ENCODE data around the gene PLPPR3. TPM values are rescaled to one million over a fixed set of nuclear protein-coding genes. Genes with fewer than 3 reads are reported as not detected.

The PLPPR3 gene
- total RNA-seq, 1 donor from 2014 or later = 5.4 TPM

DNA sequence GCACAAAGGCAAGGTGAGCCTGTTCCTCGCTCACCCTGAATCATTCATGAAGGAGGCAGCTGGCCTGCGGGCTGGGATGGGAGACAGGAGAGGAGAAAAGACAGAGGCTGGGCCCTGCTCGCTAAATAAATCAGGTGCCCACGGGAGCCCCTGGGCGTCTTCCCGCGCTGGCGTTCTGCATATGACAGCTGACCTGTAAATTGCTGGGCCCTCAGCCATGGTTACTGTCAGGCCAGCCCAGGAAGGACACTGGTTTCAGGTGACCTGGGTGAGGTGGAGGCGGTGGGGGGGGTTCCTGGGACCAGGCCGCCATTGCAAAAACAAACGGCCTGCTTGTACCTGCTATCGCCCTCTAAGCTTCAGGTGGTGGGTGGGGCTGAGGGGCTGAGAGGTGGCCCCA lies 27.9 kb downstream of the PLPPR3 start:
- Mint-ChIP-seq H3K4me1 (ENCODE audit: low read depth) (peaks cover 25% of the 10 kb centered on the region), H3K4me3 (ENCODE audit: unreplicated experiment) (no peak overlapping the region), H3K36me3 (ENCODE audit: low read depth) (no peaks in the 10 kb centered on the region), H3K27me3 (ENCODE audit: low read depth) (no peaks in the 10 kb centered on the region), H3K9me3 (ENCODE audit: low read depth) (no peaks in the 10 kb centered on the region), H3K27ac (ENCODE audit: unreplicated experiment) (no peak overlapping the region)
- TF ChIP-seq, protein P1, sequence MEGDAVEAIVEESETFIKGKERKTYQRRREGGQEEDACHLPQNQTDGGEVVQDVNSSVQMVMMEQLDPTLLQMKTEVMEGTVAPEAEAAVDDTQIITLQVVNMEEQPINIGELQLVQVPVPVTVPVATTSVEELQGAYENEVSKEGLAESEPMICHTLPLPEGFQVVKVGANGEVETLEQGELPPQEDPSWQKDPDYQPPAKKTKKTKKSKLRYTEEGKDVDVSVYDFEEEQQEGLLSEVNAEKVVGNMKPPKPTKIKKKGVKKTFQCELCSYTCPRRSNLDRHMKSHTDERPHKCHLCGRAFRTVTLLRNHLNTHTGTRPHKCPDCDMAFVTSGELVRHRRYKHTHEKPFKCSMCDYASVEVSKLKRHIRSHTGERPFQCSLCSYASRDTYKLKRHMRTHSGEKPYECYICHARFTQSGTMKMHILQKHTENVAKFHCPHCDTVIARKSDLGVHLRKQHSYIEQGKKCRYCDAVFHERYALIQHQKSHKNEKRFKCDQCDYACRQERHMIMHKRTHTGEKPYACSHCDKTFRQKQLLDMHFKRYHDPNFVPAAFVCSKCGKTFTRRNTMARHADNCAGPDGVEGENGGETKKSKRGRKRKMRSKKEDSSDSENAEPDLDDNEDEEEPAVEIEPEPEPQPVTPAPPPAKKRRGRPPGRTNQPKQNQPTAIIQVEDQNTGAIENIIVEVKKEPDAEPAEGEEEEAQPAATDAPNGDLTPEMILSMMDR (IDR thresholded peaks at IDR 0.05) = no peak
- DNase-seq (ENCODE audit: low spot score) = peak; percentile 87

DNA sequence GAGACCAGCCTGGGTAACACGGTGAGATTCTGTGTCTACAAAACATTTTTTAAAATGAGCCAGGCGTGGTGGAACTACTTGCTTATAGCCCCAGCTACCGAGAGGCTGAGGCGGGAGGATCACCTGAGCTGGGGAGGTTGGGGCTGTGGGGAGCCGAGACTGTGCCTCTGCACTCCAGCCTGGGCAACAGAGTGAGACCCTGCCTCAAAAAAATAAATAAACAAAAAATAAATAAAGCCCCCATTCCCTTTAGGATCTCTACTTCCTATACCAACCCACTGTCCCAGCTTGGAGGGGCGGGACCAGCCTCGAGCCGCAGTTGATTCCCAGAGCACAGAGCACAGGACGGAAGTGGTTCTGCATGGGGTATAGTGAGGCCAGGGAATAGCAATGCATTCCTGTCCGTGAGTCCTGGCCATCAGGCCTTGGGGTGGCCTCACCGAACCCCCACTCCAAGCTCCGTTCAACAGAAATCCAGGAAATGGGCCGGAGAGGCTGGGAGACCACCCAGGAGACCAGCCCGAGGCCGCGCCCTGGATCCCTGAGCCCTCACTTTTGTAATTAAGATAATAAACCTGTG lies 29.4 kb downstream of the PLPPR3 start:
- Mint-ChIP-seq H3K27ac (ENCODE audit: unreplicated experiment) (no peak overlapping the region), H3K9me3 (ENCODE audit: low read depth) (no peaks in the 10 kb centered on the region), H3K36me3 (ENCODE audit: low read depth) (no peaks in the 10 kb centered on the region), H3K27me3 (ENCODE audit: low read depth) (no peaks in the 10 kb centered on the region), H3K4me1 (ENCODE audit: low read depth) (peaks cover 26% of the 10 kb centered on the region), H3K4me3 (ENCODE audit: unreplicated experiment) (no peak overlapping the region)
- TF ChIP-seq, protein P1 (IDR thresholded peaks at IDR 0.05) = no peak
- DNase-seq (ENCODE audit: low spot score) = no peak

DNA sequence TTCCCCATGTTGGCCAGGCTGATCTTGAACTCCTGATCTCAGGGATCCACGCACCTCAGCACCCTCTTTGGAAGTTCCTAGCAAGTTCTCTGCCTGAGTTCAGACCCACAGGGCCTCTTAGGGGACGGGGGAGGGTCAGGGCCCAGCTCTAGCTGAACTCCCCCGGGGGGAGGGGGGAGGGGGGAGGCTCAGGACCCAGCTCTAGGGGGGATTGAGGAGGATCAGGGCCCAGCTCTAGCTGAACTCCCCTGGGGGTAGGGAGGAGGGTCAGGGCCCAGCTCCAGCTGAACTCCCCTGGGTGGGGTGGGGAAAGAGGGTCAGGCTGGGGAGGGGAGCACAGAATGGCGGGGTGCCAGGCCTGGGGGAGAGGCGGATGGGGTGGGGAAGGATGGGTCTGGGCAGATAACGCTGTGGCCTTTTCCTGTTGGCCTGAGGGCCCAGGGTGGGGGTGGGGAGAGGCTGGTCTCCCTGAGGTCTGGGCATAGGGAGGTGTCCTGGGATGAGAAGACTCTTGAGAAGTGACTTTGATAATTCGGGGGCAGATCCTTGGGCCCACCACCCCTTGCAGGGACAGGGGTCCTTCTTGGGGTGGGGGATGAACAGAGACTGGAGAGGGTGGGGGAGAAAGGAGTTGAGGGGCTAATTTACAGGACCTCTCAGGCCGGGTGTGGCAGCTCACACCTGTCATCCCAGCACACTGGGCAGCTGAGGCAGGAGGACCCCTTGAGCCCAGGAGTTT lies 30.0 kb downstream of the PLPPR3 start:
- H3K36me3 Mint-ChIP-seq (ENCODE audit: low read depth) = no peaks in the 10 kb centered on the region

DNA sequence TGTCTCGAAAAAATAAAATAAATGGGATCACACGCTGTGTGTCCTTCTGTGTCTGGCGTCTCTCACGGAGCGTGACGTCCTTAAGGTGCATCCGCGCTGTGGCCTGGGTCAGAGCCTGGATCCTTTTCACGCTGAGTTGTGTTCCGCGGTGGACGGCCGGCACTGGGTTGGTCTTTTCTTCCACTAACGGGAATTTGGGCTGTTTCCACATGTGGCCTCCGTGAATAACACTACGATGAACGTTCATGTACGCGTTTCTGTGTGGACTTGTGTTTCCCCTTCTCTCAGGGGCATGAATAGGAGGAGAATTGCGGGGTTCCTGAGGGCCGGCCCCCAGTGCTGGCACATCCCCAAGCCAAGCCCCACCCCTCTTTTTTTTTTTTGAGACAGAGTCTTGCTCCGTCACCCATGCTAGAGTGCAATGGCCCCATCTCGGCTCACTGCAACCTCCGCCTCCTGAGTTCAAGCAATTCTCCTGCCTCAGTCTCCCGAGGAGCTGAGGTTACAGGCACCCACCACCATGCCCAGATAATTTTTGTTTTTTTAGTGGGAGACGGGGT lies 30.7 kb downstream of the PLPPR3 start:
- Mint-ChIP-seq H3K4me3 (ENCODE audit: unreplicated experiment) (no peak overlapping the region), H3K27me3 (ENCODE audit: low read depth) (no peaks in the 10 kb centered on the region), H3K36me3 (ENCODE audit: low read depth) (no peaks in the 10 kb centered on the region), H3K27ac (ENCODE audit: unreplicated experiment) (peak overlapping the region; percentile 27), H3K4me1 (ENCODE audit: low read depth) (peaks cover 22% of the 10 kb centered on the region), H3K9me3 (ENCODE audit: low read depth) (no peaks in the 10 kb centered on the region)
- TF ChIP-seq, protein P1 (IDR thresholded peaks at IDR 0.05) = no peak
- DNase-seq (ENCODE audit: low spot score) = no peak

More for the DNA sequence above, 30.0 kb downstream of the PLPPR3 start:
- peaks cover 25% of the 10 kb centered on the region for H3K4me1 Mint-ChIP-seq (ENCODE audit: low read depth)
- H3K9me3 Mint-ChIP-seq (ENCODE audit: low read depth) = no peaks in the 10 kb centered on the region
- TF ChIP-seq, protein P1 (IDR thresholded peaks at IDR 0.05) = no peak
- no peak overlapping the region for H3K4me3 Mint-ChIP-seq (ENCODE audit: unreplicated experiment)
- H3K27ac Mint-ChIP-seq (ENCODE audit: unreplicated experiment) = no peak overlapping the region
- no peaks in the 10 kb centered on the region for H3K27me3 Mint-ChIP-seq (ENCODE audit: low read depth)
- DNase-seq (ENCODE audit: low spot score) = peak; percentile 59

DNA sequence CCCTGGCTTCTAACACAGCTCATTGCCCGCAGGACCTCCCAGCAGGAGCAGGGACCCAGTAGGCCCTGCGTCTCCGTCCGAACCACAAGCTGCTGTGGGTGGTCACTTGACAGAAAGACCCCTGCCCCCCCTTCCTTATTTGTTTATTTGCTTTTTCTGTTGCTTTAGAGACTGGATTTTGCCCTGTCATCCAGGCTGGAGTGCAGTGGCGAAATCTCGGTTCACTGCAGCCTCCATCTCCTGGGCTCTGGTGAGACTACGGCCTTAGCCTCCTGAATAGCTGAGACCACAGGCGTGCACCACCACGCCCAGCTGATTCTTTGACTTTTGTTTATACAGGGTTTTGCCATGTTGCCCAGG lies 32.1 kb downstream of the PLPPR3 start:
- H3K27ac Mint-ChIP-seq (ENCODE audit: unreplicated experiment) = peak overlapping the region; percentile 78
- no peaks in the 10 kb centered on the region for H3K9me3 Mint-ChIP-seq (ENCODE audit: low read depth)
- peaks cover 24% of the 10 kb centered on the region for H3K4me1 Mint-ChIP-seq (ENCODE audit: low read depth)
- H3K27me3 Mint-ChIP-seq (ENCODE audit: low read depth) = no peaks in the 10 kb centered on the region
- no peak overlapping the region for H3K4me3 Mint-ChIP-seq (ENCODE audit: unreplicated experiment)
- H3K36me3 Mint-ChIP-seq (ENCODE audit: low read depth) = no peaks in the 10 kb centered on the region
- TF ChIP-seq, protein P1 (IDR thresholded peaks at IDR 0.05) = no peak
- DNase-seq (ENCODE audit: low spot score) = no peak

Measured in chondrocyte (in vitro differentiated cells).